Stimulated activated CD4-positive, alpha-beta T cell treated with anti-CD3 and anti-CD28 coated beads, Interleukin-15, amount 100 ng/mL, for 24 hours (primary cell): ENCODE data around the gene FAAP20.

Experiments used
- DNase-seq: peaks from one replicate; pipeline ENCODE4 v3.0.0-alpha.2; 2020

FAAP20 gene

DNA sequence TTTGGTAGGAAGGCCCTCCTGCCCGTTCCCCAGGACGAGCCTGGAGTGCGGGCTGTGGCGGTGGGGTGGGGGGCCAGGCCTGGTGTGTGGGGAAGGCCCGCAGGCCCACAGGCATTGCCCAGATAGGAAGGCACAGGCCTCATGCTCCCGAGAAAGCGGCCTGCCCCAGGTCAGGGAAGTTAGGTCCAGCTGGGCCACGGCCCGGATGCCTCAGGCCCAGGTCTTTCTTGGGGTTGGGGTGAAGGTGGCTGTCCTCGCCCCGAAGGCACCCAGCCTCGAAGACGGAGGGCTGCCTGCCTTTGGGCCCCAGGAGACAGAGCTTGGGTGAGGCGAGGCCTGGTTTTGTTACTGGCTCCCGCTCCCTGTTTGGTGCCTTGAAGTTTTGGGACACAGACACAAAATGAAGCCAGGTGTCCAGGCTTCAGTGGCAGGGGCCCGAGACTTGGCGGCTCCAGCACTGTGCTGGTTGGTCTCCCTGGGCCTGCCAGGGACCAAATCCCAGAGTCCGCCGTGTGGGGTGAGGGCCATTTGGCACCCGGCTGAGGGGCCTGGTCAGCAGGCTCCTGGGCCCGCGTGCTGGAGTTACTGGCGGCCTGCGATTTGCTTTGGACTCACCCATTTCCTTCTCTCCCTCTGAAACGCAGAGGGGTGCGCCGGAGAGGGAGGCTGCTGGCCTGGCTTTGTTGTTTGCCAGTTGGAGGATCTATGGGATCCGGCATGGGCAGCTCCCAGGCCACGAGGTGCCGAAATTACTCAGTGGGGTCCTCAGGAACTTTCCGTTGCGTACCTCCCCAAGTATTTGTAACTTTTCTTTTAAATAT, 35.5 kb upstream of the FAAP20 start:
- DNase-seq = peak; percentile 42

DNA sequence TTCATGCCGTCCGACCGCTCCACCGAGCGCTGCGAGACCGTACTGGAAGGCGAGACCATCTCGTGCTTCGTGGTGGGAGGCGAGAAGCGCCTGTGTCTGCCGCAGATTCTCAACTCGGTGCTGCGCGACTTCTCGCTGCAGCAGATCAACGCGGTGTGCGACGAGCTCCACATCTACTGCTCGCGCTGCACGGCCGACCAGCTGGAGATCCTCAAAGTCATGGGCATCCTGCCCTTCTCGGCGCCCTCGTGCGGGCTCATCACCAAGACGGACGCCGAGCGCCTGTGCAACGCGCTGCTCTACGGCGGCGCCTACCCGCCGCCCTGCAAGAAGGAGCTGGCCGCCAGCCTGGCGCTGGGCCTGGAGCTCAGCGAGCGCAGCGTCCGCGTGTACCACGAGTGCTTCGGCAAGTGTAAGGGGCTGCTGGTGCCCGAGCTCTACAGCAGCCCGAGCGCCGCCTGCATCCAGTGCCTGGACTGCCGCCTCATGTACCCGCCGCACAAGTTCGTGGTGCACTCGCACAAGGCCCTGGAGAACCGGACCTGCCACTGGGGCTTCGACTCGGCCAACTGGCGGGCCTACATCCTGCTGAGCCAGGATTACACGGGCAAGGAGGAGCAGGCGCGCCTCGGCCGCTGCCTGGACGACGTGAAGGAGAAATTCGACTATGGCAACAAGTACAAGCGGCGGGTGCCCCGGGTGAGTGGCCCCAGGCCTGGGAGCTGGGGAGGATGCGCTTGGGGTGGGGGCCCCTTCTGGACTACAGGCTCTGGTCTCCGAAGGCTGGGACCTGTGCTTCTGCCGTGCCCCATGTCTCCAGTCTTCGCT, 34.7 kb upstream of the FAAP20 start:
- DNase-seq = peak; percentile 72

DNA sequence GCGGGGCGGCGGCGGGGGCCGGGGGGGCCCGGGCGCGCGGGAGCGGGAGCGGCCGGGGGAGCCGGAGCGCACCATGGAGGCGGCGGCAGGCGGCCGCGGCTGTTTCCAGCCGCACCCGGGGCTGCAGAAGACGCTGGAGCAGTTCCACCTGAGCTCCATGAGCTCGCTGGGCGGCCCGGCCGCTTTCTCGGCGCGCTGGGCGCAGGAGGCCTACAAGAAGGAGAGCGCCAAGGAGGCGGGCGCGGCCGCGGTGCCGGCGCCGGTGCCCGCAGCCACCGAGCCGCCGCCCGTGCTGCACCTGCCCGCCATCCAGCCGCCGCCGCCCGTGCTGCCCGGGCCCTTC, 34.1 kb upstream of the FAAP20 start:
- DNase-seq = peak; percentile 51

DNA sequence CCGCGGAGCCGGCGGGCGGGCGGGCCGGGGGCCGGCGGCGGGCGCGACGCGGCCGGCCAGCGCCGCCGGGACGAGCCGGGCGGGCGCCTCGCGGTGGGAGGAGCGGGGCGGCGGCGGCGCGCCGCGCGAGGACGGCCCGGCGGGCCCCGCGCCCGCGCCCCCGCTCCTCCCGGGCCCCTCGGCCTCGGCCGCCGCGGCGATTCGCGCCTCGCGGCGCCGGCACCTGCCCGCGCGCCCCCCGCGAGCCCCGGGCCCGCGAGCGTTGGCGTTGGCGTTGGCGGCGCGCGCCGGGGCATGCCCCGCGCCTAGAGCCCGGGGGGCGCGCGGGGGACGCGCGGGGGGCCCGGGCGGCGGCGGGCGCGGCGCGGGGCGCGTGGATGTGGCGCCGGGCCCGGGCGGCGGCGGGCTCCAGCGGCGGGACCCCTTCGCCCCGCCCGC, 33.6 kb upstream of the FAAP20 start, which contains the start of gene SKI:
Gene SKI (plus strand): TSS at position 163 of the 438 bp plus-strand sequence. CDS start 448 bp downstream, outside the sequence.
- no peak for DNase-seq

DNA sequence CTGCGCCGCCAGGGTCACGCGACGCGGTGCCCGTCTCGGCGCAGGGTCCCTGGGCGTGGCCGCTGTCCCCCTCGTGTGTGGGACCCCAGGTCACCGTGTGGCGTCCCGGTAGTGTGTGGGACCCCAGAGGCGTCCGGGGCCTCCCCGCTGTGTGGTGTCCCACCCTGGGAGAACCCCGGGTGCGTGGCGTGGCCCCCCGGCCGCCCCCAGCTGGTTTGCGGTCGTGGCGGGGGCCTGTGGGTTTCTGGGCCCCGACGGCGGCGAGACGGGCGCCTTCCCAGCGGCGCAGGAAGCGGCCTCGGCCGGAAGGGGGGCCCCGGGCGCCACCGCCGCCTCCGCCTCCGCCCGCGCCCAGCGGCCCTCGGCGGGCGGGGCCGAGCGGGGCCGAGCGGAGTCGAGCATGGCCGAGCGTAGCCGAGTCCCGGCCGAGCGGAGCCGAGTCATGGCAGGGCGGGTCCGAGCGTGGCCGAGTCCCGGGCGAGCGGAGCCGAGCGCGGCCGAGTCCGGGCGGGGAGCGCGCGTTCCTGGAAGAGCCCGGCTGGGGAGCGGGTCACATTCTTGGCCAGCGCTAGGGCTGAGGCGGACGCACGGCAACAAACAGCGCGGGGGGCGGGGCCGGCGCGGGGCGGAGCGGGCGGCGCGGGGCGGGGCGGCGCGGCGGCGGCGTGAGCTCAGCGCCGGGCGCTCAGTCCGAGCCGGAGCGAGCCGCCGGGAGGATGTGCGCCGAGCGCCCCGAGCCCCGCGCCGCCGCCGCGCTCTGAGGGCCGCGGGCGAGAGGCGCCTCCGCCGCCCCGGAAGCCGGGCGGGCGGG, 33.0 kb upstream of the FAAP20 start:
- DNase-seq = peak; percentile 96

DNA sequence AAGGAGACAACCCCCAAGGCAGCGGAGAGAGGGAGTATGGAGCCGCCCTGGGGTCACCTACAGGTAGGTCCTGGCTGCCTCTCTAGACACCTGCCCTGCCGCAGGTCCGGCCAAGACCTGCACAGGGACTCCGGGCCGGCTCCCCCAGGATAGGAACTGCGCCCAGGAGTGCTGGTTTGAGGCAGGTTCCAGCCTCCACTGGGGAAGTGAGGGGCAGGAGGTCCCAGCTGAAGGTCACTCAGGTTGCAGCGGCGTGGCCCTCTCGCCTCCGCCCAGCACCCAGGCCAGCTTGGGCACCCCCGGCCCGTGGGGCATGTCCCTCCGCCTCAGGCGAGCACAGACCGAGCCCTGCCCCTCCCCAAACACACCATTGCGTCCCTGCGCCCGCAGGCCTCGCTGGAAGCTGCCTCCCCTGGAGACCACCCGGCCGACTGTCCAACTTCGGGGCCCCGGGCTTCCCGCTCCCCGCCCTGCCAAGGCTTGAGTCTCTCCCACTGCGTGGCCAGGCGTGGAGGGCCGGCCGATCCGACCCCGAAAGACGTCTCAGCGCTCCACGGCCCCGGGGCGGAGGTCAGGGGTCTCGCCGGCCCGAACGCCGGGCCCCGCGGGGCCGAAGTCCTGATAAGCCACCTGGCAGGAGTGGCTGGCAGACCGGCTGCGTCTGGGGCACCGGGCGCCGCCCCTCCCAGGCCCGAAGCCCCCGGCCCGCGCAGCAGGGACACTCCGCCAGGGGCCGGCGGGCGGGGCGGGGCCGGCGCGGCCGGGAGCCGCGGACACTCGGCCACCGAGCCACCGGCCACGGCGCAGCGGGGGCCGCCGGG, 32.2 kb upstream of the FAAP20 start:
- no peak for DNase-seq

DNA sequence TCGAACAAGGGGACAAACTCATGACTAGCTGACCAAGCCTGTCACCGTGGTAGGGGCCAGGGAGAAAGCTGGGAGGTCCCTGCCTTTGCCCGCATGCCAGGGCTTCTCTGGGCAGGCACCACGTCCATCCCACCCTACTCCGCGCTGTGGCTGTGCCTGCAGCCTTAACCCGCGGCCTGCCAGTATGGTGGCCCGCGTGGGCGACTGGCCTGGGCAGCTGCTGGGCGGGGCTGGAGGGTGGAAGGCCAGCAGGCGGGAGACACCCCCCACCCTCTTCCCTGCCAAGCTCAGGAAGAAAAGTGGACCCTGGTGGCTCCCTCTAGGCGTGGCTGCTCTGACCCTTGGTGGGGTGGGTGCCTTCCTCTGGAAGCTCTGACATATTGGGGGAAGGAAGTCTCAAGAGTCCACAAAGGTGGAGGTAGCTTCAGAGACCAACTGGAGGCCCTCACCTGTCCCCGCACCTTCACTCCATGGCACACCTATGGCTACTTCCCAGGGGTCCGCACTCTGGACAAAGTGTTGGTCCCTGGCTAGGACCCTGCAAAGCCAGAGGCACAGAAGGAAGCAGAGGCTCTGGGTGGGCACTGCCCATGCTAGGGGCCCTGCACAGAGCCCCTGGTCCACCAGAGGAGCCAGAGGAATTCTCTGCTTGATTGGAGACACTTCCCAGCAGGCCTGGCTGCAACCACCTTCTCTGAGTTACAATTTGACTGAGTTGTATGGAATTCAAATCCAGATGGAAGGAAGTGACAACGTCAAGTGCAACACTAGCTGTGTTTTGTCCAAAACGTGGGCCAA, 30.3 kb upstream of the FAAP20 start:
- no peak for DNase-seq

DNA sequence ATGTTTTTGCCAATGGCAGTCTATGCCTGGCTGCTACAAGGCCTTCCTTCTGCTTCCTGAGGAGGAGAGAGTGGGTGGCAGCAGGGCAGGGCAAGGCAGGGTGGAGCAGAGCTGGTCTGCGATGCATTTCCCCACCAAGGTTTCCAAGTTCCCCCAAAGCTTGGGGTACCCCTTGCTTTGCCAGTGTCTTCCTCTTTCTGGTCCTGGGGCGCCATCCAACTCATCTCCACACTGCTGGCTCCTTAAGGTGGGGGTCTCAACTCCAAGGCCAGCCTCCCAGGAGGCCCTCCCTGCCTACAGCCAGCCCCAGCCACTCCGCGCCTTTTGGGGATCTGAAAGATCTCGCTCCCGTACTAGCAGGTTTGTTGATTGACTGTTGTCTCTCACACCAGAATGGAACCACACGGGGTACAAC, 29.6 kb upstream of the FAAP20 start:
- no peak for DNase-seq

DNA sequence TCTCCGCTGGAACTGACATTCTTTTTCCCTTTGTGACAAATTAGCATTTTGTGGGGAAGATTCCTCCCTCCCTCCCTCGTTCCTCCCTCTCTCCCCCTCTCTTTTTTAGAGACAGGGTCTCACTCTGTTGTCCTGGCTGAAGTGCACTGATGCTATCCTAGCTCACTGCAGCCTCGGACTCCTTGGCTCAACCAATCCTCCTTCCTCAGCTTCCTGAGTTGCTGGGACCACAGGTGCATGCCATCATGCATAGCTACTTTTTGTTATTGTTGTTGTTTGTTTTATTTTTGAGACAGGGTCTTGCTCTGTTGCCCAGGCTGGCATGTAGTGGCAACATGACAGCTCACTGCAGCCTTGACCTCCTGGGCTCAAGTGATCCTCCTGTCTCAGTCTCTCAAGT, 26.7 kb upstream of the FAAP20 start:
- DNase-seq = no peak

DNA sequence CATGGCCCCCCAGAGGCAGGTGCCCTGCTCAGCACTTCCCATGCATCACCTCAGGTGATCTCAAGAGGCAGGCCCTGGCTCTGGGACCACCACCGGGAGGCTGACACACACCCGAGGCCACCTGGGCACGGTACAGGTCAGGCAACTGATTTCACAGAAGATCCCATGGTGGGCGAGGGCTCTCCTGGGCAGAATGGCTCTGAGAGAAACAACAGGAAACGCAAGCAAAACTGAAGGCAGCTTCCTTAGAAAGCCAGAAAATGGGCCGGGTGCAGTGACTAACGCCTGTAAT, 22.1 kb upstream of the FAAP20 start:
- DNase-seq = no peak

DNA sequence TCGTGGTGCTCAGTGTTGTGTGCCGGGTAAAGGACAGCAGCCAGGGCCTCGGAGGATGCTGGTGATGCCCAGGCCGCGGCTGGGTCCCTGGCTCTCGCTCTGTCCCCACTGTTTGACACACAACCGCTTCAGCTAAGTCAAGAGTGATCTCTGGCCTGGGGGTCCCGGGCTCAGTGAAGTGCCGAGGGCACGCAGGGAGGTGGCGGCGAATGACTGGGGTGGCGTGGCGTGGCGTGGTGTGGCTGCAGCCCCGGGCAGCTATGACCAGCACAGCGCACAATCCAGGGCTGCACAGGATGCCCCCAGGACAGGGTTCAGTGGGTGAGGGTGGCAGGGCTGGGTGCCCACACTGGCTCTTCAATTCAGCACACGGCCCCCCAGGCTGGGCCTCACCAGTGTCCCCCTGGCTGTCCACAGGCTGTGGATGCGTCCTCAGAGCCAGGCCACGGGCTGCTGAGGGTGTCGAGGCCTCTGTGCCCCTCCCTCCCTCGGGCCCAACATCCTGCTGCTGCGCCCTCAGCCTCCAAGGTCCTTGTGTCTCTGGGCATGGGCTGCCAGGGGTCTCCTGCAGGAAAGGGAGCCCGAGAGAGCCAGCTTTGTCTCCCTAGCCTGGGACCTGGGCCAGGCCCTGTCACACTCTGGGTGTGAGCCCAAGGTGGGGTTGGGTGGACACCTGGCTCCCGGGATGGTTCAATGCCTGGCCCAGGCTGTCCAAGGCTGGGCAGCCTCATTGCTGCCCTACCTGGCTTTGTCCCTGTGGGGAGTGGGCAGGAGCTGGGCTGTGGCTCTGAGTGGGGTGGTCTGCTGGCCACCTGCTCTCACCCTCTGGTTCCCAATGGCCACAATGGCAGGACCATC, 21.6 kb upstream of the FAAP20 start:
- DNase-seq = no peak

DNA sequence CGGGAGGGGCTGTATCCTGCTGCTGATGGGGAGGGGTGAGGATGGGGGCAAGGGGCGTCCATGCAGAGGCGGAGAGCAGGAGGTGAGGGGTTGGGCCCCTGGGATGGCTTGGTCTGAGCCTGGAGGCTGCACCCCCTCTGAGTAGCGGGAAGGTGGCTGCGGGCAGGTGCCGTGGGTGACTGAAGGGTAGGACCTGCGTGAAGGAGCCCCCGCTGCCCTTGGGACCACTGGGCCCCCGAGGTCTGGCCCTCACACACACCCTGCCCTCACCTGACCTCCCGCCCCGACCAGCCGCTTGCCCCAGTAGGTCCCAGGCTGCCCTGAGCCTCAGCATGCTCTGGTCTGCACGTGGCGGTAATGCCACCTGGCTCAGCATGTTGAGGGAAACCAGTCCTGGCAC, 20.8 kb upstream of the FAAP20 start:
- DNase-seq = no peak

DNA sequence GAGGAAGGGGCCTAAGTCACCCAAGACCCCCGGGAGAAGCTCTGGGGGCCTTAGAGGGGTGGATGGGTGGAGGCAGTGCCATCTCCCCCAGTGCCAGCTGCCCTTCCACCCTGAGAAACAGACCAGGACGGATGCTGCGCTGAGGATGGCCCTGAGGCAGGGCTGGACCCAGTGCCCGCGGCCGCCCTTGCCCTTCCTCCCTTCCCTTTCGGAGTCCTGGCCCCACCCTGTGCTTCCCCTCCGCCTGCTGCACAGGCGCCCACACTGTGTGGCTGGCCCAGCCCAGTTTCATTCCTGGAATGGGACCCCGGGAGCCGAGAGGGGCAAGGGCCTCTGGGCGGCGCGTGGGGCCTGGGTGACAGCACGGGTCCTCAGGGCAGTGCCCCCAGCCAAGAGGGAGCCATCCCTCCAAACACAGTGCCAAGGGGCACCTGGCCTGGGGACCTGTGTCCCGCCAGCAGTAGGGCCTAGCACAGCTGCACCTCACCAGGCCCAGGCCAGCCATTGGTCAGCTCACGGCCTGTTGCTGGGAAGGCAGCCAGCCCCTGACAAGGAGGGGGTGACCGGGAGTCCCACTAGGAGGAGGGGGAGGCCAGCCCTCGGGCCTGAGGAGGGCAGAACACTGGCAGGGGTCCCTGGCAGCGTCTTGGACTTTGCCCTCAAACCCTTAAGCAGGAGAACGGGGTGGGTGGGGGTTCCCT, 20.1 kb upstream of the FAAP20 start:
- DNase-seq = no peak

DNA sequence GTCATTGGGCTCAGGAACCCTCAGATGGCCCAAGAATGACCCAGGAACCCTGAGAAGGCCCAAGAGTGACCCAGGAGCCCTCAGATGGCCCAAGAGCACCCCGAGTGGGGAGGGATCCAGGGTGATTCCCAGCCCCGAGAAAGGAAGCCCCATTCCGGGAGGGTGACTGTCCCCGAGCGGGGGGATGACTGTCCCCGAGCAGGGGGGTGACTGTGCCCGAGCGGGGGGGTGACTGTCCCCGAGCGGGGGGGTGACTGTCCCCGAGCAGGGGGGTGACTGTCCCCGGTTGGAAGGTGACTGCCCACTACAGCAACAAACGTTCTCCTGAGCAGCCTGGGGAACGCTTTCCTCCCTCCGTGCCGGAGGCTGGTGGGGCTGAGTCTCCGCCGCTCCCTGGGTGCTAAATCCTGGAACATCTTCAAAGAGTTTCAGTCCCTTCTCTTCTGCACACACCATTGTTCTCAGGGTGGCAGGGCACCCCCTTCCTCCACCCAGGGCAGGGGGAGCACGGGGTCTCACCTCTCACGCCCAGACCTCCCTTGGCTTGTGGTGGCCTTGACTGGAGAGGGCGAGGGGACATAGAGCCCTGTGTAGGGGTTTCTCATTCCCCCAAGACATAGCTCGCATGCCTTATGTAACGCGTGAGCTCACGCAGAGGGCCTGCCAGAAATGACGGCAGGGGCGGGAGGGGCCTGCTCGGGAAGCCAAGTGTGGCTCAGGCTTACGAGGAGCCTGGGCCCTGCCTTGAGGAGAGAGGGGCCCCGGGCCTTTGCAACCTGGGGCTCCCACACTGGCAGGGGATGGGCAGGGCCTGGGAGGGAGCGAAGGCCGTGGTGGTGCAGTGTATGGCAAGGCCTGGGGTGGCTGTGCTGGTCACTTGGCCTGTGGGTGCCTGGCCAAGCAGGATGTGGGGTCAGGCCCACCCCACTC, 19.3 kb upstream of the FAAP20 start:
- DNase-seq = no peak

DNA sequence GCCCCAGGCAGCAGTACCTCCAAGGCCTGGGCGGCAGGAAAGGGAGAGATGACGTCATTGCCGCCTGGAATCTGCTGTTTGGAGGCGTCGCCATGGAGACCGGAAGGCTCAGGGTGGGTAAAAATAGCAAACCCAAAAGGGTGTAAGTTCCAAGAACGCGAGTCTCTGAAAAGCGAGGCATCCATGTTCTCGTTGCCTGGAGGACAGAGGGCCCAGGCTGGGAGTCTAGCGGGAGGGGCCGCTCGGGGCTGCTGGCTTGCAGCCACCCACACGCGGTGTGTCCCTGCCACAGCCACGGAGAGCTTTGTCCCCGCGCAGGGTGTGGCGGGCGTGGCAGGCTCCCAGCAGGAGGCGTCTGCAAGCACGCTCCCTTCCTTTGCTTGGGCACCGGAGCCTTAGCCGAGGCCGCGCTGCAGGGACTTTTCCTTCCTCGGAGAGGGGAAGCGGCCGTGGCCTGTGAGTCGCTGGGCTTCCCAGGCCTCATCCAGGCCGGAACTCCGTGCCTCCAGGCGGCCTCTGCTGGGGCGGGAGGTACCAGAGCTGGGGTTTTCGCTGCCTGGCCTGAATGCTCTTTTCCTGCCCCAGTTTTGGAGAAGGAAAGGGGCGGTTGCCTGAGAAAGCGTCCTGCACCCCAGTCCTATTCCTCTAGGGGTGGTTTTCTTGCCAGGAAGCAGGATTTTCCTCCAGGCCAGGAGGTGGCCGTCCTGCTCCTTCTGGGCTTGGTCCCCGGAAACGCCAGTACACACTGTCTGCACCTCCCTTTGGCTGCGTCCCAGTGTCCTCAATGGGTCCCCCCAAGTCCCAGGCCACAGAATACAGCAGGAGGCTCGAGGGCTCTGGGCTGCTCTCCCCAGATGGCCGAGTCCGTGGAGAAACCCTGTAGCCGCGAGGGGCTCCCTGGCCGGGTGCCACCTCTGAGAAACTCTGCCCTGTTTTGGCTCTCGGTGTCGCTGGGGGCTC, 18.2 kb upstream of the FAAP20 start:
- DNase-seq = peak; percentile 69

DNA sequence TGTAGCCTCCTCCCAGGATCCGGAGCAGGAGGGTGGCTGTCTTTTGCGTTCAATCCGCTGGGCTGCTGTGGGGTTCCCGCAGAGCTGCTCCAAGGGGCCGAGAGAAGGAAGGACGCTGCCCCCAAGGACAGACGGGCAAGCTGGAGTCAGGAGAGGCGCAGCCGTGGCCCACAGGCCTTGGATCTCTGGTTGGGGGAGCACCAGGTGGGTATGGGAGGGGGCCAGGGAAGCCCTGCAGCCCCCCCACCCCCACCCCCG, 17.6 kb upstream of the FAAP20 start:
- DNase-seq = no peak

DNA sequence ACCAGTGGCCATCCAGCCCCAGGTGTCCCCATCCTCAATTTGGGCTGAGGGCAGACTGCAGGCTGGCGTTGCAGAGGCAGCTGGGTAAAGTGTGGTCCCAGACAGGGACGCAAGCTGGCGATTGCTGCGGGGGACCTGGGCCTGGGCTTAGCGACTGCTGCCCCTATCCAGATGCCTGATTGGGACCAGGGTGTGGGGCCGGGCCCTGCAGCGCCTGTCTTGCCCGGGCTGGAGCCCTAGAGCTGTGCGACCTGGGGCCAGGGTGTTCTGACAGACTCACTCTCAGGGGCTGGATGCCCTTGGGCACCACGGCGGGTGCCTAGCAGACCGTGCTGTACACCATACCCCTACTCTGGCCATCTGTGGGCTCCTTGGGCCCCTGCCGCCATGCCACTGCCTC, 16.2 kb upstream of the FAAP20 start:
- no peak for DNase-seq

DNA sequence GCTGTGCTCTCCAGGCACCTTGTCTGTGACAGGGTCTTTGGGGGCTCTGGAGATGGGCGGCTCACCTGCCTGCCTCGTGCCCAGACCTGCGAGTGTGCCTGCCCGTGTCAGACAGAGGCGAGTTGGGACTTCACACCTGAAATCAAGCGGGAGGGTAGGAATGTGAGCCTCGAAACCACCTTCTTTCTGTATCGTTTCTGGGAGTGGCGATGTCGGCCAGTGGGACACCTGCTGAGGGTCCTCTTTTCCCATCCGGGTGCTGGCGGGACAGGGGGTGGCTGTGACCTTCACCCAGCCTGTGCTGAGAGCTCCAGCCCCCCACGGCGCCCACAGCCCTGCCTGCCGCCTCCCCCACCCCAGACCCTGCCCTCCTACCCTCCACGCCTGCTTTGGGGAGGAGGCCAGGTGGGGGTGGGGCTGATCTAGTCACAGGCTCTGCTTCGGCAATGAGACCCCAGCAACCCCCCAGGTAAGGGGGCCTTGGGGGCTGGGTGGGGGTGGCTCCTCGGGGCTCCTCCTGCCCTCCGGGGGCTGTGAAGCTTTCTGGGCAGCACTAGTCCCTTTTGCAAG, 15.6 kb upstream of the FAAP20 start:
- DNase-seq = no peak
